Type B pancreatic cell (in vitro differentiated cells): ENCODE results near the gene DMD. TPM values are rescaled to one million over a fixed set of nuclear protein-coding genes. Genes with fewer than 3 reads are reported as not detected.

ENCODE experiments used
- DNase-seq: peaks from one replicate; pipeline ENCODE4 v3.0.0; 2021; ENCODE audit warnings: mixed read lengths; ENCODE audit not compliant: unreplicated experiment; ENCODE audit errors: extremely low spot score
- H3K27ac Mint-ChIP-seq: 2 replicates; pipeline ENCODE4 v1.8.0; 2021; ENCODE audit warnings: mild to moderate bottlenecking, mixed read lengths
- H3K27me3 Mint-ChIP-seq: 2 replicates; pipeline ENCODE4 v1.8.0; 2021; ENCODE audit warnings: mixed read lengths
- H3K36me3 Mint-ChIP-seq: 2 replicates; pipeline ENCODE4 v1.8.0; 2021; ENCODE audit warnings: mixed read lengths
- H3K4me1 Mint-ChIP-seq: one replicate; pipeline ENCODE4 v1.8.0; 2021; ENCODE audit warnings: mixed read lengths; ENCODE audit not compliant: unreplicated experiment
- H3K4me3 Mint-ChIP-seq: 2 replicates; pipeline ENCODE4 v1.8.0; 2021; ENCODE audit warnings: mild to moderate bottlenecking, mixed read lengths
- H3K9me3 Mint-ChIP-seq: 2 replicates; pipeline ENCODE4 v1.8.0; 2021; ENCODE audit warnings: mixed read lengths
- CTCF ChIP-seq: fragments of 200-600 bp; sonication (generic); conservative IDR thresholded peaks from 2 replicates; pipeline ENCODE4 v1.5.0; 2021; ENCODE audit warnings: antibody characterized with exemption, mild to moderate bottlenecking
- total RNA-seq: library from RNA; stranded (reverse); gene quantifications from 2 replicates; pipeline ENCODE4 v1.2.1, GENCODE V29; 2021; ENCODE audit warnings: low replicate concordance

DMD gene
- total RNA-seq, 1 donor from 2014 or later: 57.1 TPM

- no peaks in the 10 kb centered on the region for H3K36me3 Mint-ChIP-seq
- TF ChIP-seq CTCF: no peak
- H3K27ac Mint-ChIP-seq: no peak overlapping the region
- no peaks in the 10 kb centered on the region for H3K27me3 Mint-ChIP-seq
- no peaks in the 10 kb centered on the region for H3K9me3 Mint-ChIP-seq
- H3K4me1 Mint-ChIP-seq: no peaks in the 10 kb centered on the region
- no peak overlapping the region for H3K4me3 Mint-ChIP-seq
- DNase-seq: no peak
Observed at GRCh38 chrX:31374786-31375185, 1836.6 kb downstream of the DMD start.

GRCh38 chrX:31371956-31372355 is 1839.4 kb downstream of the DMD start:
- no peak overlapping the region for H3K27ac Mint-ChIP-seq
- no peaks in the 10 kb centered on the region for H3K27me3 Mint-ChIP-seq
- no peaks in the 10 kb centered on the region for H3K4me1 Mint-ChIP-seq
- H3K9me3 Mint-ChIP-seq: peaks cover 4% of the 10 kb centered on the region
- TF ChIP-seq CTCF: no peak
- no peak overlapping the region for H3K4me3 Mint-ChIP-seq
- no peaks in the 10 kb centered on the region for H3K36me3 Mint-ChIP-seq
- DNase-seq: no peak

- Mint-ChIP-seq H3K4me1 (no peaks in the 10 kb centered on the region), H3K4me3 (no peak overlapping the region), H3K9me3 (peaks cover 4% of the 10 kb centered on the region), H3K27me3 (no peaks in the 10 kb centered on the region), H3K27ac (no peak overlapping the region), H3K36me3 (no peaks in the 10 kb centered on the region)
- no peak for DNase-seq
- TF ChIP-seq CTCF: no peak
Observed at GRCh38 chrX:31367816-31368215, 1843.5 kb downstream of the DMD start.

- H3K36me3 Mint-ChIP-seq: no peaks in the 10 kb centered on the region
- TF ChIP-seq CTCF: no peak
- no peaks in the 10 kb centered on the region for H3K4me1 Mint-ChIP-seq
Observed at GRCh38 chrX:31366041-31366440, 1845.3 kb downstream of the DMD start.

GRCh38 chrX:31356275-31357212 is 1854.8 kb downstream of the DMD start:
- no peak for DNase-seq
- no peak for TF ChIP-seq CTCF
- no peaks in the 10 kb centered on the region for H3K36me3 Mint-ChIP-seq
- H3K9me3 Mint-ChIP-seq: peaks cover 8% of the 10 kb centered on the region
- H3K4me1 Mint-ChIP-seq: peaks cover 13% of the 10 kb centered on the region
- no peak overlapping the region for H3K27ac Mint-ChIP-seq
- peaks cover 3% of the 10 kb centered on the region for H3K27me3 Mint-ChIP-seq
- no peak overlapping the region for H3K4me3 Mint-ChIP-seq

More at GRCh38 chrX:31366041-31366440, 1845.3 kb downstream of the DMD start:
- DNase-seq: no peak
- H3K27ac Mint-ChIP-seq: no peak overlapping the region
- no peaks in the 10 kb centered on the region for H3K27me3 Mint-ChIP-seq
- no peak overlapping the region for H3K4me3 Mint-ChIP-seq
- peaks cover 4% of the 10 kb centered on the region for H3K9me3 Mint-ChIP-seq
